C4-2B (cell line): ENCODE results near the gene TMEM163.
"Not testable (repeated sequence)": the region's sequence is repeated elsewhere in the genome, so short reads cannot be mapped to it uniquely, and the experiment has no call there.

ENCODE experiments used
- H3K27ac ChIP-seq: fragments of 450-650 bp; 2 replicates; pipeline ENCODE4 v1.5.1; 2017
- ZFX ChIP-seq: fragments of 450-650 bp; IDR thresholded peaks from 2 replicates; pipeline ENCODE4 v1.6.1; 2017
- TF ChIP-seq, protein P1 (sequence below): fragments of 450-650 bp; conservative IDR thresholded peaks from 2 replicates; pipeline ENCODE4 v1.5.1; 2017; ENCODE audit warnings: mild to moderate bottlenecking

Gene TMEM163

GRCh38 chr2:134737671-134738070 lies 18.9 kb upstream of the TMEM163 start:
- TF ChIP-seq, protein P1, sequence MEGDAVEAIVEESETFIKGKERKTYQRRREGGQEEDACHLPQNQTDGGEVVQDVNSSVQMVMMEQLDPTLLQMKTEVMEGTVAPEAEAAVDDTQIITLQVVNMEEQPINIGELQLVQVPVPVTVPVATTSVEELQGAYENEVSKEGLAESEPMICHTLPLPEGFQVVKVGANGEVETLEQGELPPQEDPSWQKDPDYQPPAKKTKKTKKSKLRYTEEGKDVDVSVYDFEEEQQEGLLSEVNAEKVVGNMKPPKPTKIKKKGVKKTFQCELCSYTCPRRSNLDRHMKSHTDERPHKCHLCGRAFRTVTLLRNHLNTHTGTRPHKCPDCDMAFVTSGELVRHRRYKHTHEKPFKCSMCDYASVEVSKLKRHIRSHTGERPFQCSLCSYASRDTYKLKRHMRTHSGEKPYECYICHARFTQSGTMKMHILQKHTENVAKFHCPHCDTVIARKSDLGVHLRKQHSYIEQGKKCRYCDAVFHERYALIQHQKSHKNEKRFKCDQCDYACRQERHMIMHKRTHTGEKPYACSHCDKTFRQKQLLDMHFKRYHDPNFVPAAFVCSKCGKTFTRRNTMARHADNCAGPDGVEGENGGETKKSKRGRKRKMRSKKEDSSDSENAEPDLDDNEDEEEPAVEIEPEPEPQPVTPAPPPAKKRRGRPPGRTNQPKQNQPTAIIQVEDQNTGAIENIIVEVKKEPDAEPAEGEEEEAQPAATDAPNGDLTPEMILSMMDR, result no peak
- no peak for TF ChIP-seq ZFX
- no peak overlapping the region for H3K27ac ChIP-seq

GRCh38 chr2:134736167-134736880 lies 17.5 kb upstream of the TMEM163 start:
- no peak overlapping the region for H3K27ac ChIP-seq
- TF ChIP-seq ZFX, result no peak
- TF ChIP-seq, protein P1, result no peak

DNA sequence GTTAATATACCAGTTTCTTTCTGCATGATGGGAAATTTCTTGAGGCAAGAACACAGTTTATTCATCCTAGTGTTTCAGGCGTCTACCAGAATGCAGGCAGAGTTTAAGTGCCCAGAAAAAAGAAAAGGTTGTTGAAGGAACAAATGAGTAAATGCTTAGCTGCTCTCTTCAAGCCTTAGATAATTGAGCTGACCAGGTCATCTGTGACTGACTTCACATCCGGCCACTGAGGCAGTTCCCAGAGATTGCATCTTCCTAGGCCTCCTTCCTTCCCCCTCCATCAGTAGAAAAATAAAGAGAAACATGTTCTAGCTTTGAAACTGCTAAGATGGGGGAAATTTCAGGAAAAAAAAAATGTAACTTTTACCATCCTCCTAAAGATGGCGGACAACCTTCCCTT lies 9.4 kb upstream of the TMEM163 start:
- TF ChIP-seq, protein P1, result no peak
- TF ChIP-seq ZFX, result no peak
- H3K27ac ChIP-seq, result no peak overlapping the region

- no peak for TF ChIP-seq ZFX
- TF ChIP-seq, protein P1, result no peak
These were observed 8.6 kb upstream of the TMEM163 start for GRCh38 chr2:134727385-134727784.

GRCh38 chr2:134726645-134727044 lies 7.8 kb upstream of the TMEM163 start:
- no peak for TF ChIP-seq ZFX
- TF ChIP-seq, protein P1, result no peak

More at GRCh38 chr2:134727385-134727784, 8.6 kb upstream of the TMEM163 start:
- H3K27ac ChIP-seq, result no peak overlapping the region

DNA sequence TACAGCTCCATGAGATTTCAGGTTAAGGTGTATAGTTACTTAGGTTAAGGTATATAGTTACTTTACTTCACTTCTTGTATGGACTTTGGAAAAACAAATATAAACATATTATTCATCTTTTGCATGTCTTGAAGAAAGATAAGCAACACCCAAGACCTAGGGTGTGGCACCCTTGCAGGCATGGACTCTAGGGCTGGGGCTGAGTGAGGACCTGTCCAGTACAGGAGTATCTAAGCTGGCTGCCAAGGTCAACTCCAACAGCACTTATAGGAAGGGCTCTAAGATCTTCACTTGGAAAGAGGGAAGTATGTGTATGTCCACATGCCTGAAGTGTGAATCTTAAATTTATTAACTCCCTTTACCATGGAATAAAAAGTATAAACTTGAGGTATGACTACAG lies 7.1 kb upstream of the TMEM163 start:
- no peak overlapping the region for H3K27ac ChIP-seq
- TF ChIP-seq, protein P1, result no peak
- TF ChIP-seq ZFX, result no peak

More at GRCh38 chr2:134726645-134727044, 7.8 kb upstream of the TMEM163 start:
- H3K27ac ChIP-seq, result no peak overlapping the region

DNA sequence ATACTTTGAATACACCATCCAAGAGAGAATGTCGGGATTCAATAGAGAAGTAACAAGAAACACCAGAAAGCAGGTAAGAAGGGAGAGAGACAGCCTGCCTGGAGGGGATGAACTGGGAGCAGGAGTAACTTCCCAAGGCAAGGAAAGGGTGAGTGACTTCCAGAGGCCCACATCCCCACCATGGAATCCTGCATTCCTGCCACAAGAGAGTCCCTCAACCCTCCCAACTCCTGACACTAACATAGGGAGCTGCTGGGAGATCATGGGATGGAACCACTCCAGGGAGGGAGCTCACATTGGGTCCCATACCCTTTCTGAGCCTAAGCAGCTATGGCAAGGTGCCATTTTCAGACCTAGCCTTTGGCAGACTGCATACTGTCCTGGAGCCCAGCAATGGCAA lies 5.5 kb upstream of the TMEM163 start:
- TF ChIP-seq, protein P1, result no peak
- no peak overlapping the region for H3K27ac ChIP-seq

DNA sequence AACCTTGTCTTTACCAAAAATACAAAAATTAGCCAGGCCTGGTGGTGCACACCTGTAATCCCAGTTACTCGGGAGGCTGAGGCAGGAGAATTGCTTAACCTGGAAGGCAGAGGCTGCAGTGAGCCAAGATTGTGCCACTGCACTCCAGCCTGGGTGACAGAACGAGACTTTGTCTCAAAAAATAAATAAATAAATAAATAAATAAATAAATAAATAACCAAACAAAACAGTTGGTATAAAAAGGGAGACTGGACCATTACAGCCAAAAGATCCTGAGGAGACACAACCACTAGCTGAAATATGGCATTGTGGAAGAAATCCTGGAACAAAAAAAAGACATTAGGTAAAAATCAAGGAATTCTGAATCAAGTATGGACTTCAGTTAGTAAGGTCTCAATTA lies 4.9 kb upstream of the TMEM163 start:
- not testable (repeated sequence) for H3K27ac ChIP-seq
